Sigmoid colon (tissue), 7 donors: ENCODE data around the gene CDON. TPM values are rescaled to one million over a fixed set of nuclear protein-coding genes. Genes with fewer than 3 reads are reported as not detected.

Experiments used
- DNase-seq: peaks from one replicate; pipeline ENCODE4 v3.0.0-alpha.2; 2019
- H3K27ac ChIP-seq, 4 donors: fragments of 200-600 bp; sonication (generic); one replicate each; pipeline ENCODE4 v1.5.1; 2016 to 2019; ENCODE audit warnings: mild to moderate bottlenecking in 1 of 4
- H3K27me3 ChIP-seq, 3 donors: fragments of 200-600 bp; sonication (generic); one replicate each; pipeline ENCODE4 v1.5.1; 2019; ENCODE audit warnings: mild to moderate bottlenecking in 1 of 3
- H3K36me3 ChIP-seq, 4 donors: fragments of 200-600 bp; sonication (generic); one replicate each; pipeline ENCODE4 v1.5.1; 2016 to 2019
- H3K4me1 ChIP-seq, 4 donors: fragments of 200-600 bp; sonication (generic); one replicate each; pipeline ENCODE4 v1.5.1; 2017 to 2019
- H3K4me3 ChIP-seq, 4 donors: fragments of 200-600 bp; sonication (generic); one replicate each; pipeline ENCODE4 v1.5.1; 2017 to 2019; ENCODE audit warnings: mild to moderate bottlenecking in 2 of 4, moderate library complexity in 1 of 4
- H3K9me3 ChIP-seq, 4 donors: fragments of 200-600 bp in 3 of 4; sonication (generic) in 3 of 4; one replicate each; pipeline versions ENCODE4 v1.5.1 to v1.6.1; 2013 to 2019
- CTCF ChIP-seq, 4 experiments: fragments of 450-650 bp in 3 of 4; fragments of 200-600 bp in 1 of 4; IDR thresholded peaks; one replicate each; pipeline ENCODE4 v1.5.1; 2016 to 2019; ENCODE audit warnings: antibody characterized with exemption in 4 of 4, mild to moderate bottlenecking in 3 of 4, moderate library complexity in 2 of 4
- EP300 ChIP-seq, 4 donors: sonication (generic); formaldehyde crosslinking; IDR thresholded peaks; one replicate each; pipeline ENCODE4 v1.6.1; 2017; ENCODE audit warnings: antibody characterized with exemption in 4 of 4
- POLR2A ChIP-seq, 2 donors: fragments of 450-650 bp; IDR thresholded peaks; one replicate each; pipeline ENCODE4 v1.6.1; 2016; ENCODE audit warnings: antibody characterized with exemption in 2 of 2, mild to moderate bottlenecking in 2 of 2, moderate library complexity in 2 of 2
- POLR2AphosphoS5 ChIP-seq, 4 donors: sonication (generic); formaldehyde crosslinking; IDR thresholded peaks; one replicate each; pipeline ENCODE4 v1.6.1; 2017; ENCODE audit warnings: antibody characterized with exemption in 4 of 4
- WGBS, 2 donors: extraction: QIAGEN DNeasy Blood & Tissue Kit; methylation state at CpG; one replicate each; pipeline ENCODE4 v1.1.7; 2013; 5-methylcytosine and 5-hydroxymethylcytosine counted together
- intact Hi-C: fragments of 100-400 bp; cut with DNase I; formaldehyde crosslinking; loops from one replicate; pipeline ENCODE4 v1.15.1; 2023
- polyA plus RNA-seq, 3 donors: library from polyadenylated mRNA; stranded (reverse); fragments of 200-250 nt; gene quantifications; one replicate each; pipeline ENCODE4 v1.2.3, GENCODE V29; 2013
- total RNA-seq, 4 donors: library from RNA; depleted of rRNA; stranded (reverse); fragments of >200 nt; gene quantifications; one replicate each; pipeline ENCODE4 v1.1.0, GENCODE V29; 2016
- donor health status: healthy with polysubstance abuse.
- donor health status: Bipolar disorder and iron deficiency.
- donor health status: healthy.

The CDON gene
- total and polyA plus RNA-seq, 7 donors, result under 0.01 to 88.1 (median 48.9) TPM

- TF ChIP-seq POLR2AphosphoS5 (IDR thresholded peaks at IDR 0.05) (peak; percentile 87 to 94 (median 94)), EP300 (IDR thresholded peaks at IDR 0.05) (peak in 3 of 4 donors; percentile 68 to 84 (median 77)), CTCF (IDR thresholded peaks at IDR 0.05) (no peak)
- intact Hi-C loops, result loop anchor here (5.0 kb wide), 1 partner anchor 71 kb away; no protein-coding TSS in a partner anchor
- H3K9me3 ChIP-seq, result no peaks in the 10 kb centered on the region
- no peak overlapping the region for H3K4me3 ChIP-seq
- peaks cover 2 to 36% (median 32%) of the 10 kb centered on the region in 4 donors for H3K4me1 ChIP-seq
- H3K27me3 ChIP-seq, result no peaks in the 10 kb centered on the region
- WGBS, 2 donors, result 80 to 90% methylated on average over 15 of the region's 15 CpGs
- DNase-seq, result peak; percentile 96
- H3K36me3 ChIP-seq, result peaks cover 0 to 3% (median 0%) of the 10 kb centered on the region in 4 donors
- peak overlapping the region; percentile 32 to 78 (median 74) for H3K27ac ChIP-seq
Observed at GRCh38 chr11:125950696-125951651, 111.7 kb downstream of the CDON start.

DNA sequence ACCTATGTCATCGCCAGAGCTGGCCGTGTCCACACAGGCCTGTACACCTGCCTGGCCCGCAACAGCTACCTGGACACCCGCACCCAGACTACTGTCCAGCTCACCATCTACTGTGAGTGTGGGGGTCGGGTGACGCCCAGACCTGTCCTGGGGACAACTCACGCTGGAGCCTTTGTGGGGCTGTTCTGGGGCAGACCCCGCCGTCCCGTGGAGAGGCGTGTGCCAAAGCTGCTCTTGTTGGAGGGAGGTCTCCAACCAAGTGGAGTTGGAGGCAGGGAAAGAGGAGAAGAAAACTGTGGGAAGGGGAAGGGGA lies 112.5 kb downstream of the CDON start:
- no peak overlapping the region for H3K4me3 ChIP-seq
- TF ChIP-seq EP300 (IDR thresholded peaks at IDR 0.05), result no peak
- TF ChIP-seq POLR2A (IDR thresholded peaks at IDR 0.05), result no peak
- TF ChIP-seq CTCF (IDR thresholded peaks at IDR 0.05), result no peak
- no peak for TF ChIP-seq POLR2AphosphoS5 (IDR thresholded peaks at IDR 0.05)
- peaks cover 2 to 36% (median 32%) of the 10 kb centered on the region in 4 donors for H3K4me1 ChIP-seq
- peak overlapping the region in 1 of 4 donors; percentile 78 for H3K27ac ChIP-seq
- no peaks in the 10 kb centered on the region for H3K27me3 ChIP-seq
- no peaks in the 10 kb centered on the region for H3K36me3 ChIP-seq
- no peaks in the 10 kb centered on the region for H3K9me3 ChIP-seq
- 93 to 96% methylated on average over 11 of the region's 11 CpGs for WGBS, 2 donors
- no peak for DNase-seq
- intact Hi-C loops, result loop anchor here (5.0 kb wide), 1 partner anchor 72 kb away; no protein-coding TSS in a partner anchor

DNA sequence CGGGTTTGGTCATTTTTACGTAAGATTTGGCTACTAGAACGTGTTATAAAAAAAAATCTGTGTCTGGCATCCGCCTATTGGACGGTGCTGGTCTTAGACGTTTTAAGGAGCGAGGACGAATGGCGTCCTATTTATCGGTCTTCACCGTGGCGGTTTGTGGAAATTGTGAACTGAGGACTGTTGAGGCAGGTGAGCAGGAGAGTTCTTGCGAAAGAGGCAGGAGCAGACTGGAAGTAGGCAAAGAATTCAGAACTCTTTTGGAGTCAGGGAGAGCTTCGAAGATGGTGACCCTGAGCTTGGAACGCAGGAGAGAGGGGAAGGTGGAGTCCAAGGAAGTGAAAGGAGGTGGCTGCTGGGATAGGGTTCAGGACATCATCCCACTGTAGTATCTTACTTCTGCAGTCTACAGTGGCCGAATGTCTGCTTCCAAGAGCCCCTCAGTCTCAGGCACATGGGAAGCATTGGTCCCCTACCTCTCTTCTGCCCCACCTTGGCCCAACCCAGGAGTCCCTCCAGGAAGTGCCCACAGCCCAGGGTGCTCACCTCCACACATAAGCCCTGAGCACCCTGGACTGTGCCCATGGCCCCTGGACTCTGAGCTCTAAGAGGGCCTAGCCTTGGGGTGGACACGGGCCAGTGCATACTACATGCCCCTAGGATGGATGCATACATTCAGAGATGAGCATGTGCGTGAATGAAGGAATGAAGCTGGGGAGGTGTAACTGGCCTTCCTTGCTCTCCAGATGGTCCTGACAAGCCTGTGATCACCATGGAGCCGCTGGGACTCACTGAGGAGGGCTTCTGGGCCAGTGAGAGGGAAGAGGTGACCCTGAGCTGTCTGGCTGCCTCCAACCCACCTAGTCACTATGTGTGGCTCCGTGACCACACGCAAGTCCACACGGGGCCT lies 113.1 kb downstream of the CDON start:
- Histone ChIP-seq H3K27ac (no peak overlapping the region), H3K4me3 (no peak overlapping the region), H3K4me1 (peaks cover 2 to 36% (median 32%) of the 10 kb centered on the region in 4 donors), H3K36me3 (no peaks in the 10 kb centered on the region), H3K9me3 (no peaks in the 10 kb centered on the region), H3K27me3 (no peaks in the 10 kb centered on the region)
- TF ChIP-seq POLR2A (IDR thresholded peaks at IDR 0.05), result no peak
- TF ChIP-seq CTCF (IDR thresholded peaks at IDR 0.05), result no peak
- TF ChIP-seq POLR2AphosphoS5 (IDR thresholded peaks at IDR 0.05), result no peak
- no peak for TF ChIP-seq EP300 (IDR thresholded peaks at IDR 0.05)
- no peak for DNase-seq
- intact Hi-C loops, result loop anchor here (5.0 kb wide), 1 partner anchor 73 kb away; no protein-coding TSS in a partner anchor
- 93 to 94% methylated on average over 22 of the region's 22 CpGs for WGBS, 2 donors

- H3K27ac ChIP-seq, result no peak overlapping the region
- no peak overlapping the region for H3K4me3 ChIP-seq
- no peaks in the 10 kb centered on the region for H3K27me3 ChIP-seq
- WGBS, 2 donors, result 84 to 87% methylated on average over 23 of the region's 23 CpGs
- TF ChIP-seq POLR2A (IDR thresholded peaks at IDR 0.05) (no peak), EP300 (IDR thresholded peaks at IDR 0.05) (no peak), POLR2AphosphoS5 (IDR thresholded peaks at IDR 0.05) (no peak), CTCF (IDR thresholded peaks at IDR 0.05) (no peak)
- peaks cover 2 to 32% (median 31%) of the 10 kb centered on the region in 4 donors for H3K4me1 ChIP-seq
- no peaks in the 10 kb centered on the region for H3K36me3 ChIP-seq
- DNase-seq, result no peak
- no peaks in the 10 kb centered on the region for H3K9me3 ChIP-seq
- intact Hi-C loops, result no loop called here
Observed at GRCh38 chr11:125948278-125949051, 114.2 kb downstream of the CDON start.
